T-cell (primary cell): ENCODE data around the gene AIG1. TPM values are rescaled to one million over a fixed set of nuclear protein-coding genes. Genes with fewer than 3 reads are reported as not detected.

Source experiments
- ATAC-seq, 4 experiments: fragments of 200-7000 bp in 3 of 4; fragments of 150-1000 bp in 1 of 4; cut with Tn5 transposase; replicated peaks in 1 of 4; 1 replicate in 3 of 4; 2 replicates in 1 of 4; pipeline ENCODE4 v1.10.0; 2021; ENCODE audit warnings: moderate library complexity in 3 of 4, mild to moderate bottlenecking in 2 of 4, moderate number of reproducible peaks in 1 of 4
- CTCF ChIA-PET, 2 donors: fragments of 300-600 bp; sonication (Branson Sonifier 250); formaldehyde crosslinking; loops; one replicate each; lab custom pipeline; 2022; ENCODE audit warnings: antibody characterized with exemption in 2 of 2; lab: Charles Lee
- POLR2A ChIA-PET, 2 donors: fragments of 300-600 bp; sonication (Branson Sonifier 250); formaldehyde crosslinking; loops; one replicate each; lab custom pipeline; 2022; ENCODE audit warnings: antibody characterized with exemption in 2 of 2; lab: Charles Lee
- DNase-seq, 35 experiments: peaks; one replicate each; pipeline versions ENCODE4 v3.0.0 to v3.0.0-alpha.2; 2013 to 2023
- H3K27ac ChIP-seq: one replicate; pipeline ENCODE4 v1.5.1; 2013; ENCODE audit warnings: low read length
- H3K27me3 ChIP-seq, 2 experiments: replicated peaks in 1 of 2; 1 replicate in 1 of 2; 2 replicates in 1 of 2; pipeline versions ENCODE4 v1.6.1 to v1.7.0; 2013; ENCODE audit warnings: low read length in 1 of 2, mixed read lengths in 1 of 2; ENCODE audit not compliant: control insufficient read depth in 2 of 2, insufficient read depth in 2 of 2; ENCODE audit errors: extremely low read depth in 1 of 2
- H3K36me3 ChIP-seq, 2 donors: 1 replicate in 1 of 2; 2 replicates in 1 of 2; pipeline versions ENCODE4 v1.6.1 to v1.7.0; 2013; ENCODE audit warnings: low read length in 1 of 2; ENCODE audit not compliant: control insufficient read depth in 2 of 2, insufficient read depth in 1 of 2; ENCODE audit errors: extremely low read depth in 1 of 2
- H3K4me1 ChIP-seq, 2 experiments: 1 replicate in 1 of 2; 2 replicates in 1 of 2; pipeline versions ENCODE4 v1.6.1 to v1.7.0; 2013; ENCODE audit warnings: low read length in 2 of 2, mixed read lengths in 1 of 2; ENCODE audit not compliant: insufficient read depth in 2 of 2, control insufficient read depth in 1 of 2; ENCODE audit errors: extremely low read depth in 1 of 2
- H3K4me3 ChIP-seq, 2 donors: 1 replicate in 1 of 2; 2 replicates in 1 of 2; pipeline versions ENCODE4 v1.5.1 to v1.7.0; 2013; ENCODE audit warnings: mild to moderate bottlenecking in 2 of 2, low read length in 1 of 2, moderate library complexity in 1 of 2; ENCODE audit not compliant: control insufficient read depth in 1 of 2; ENCODE audit errors: extremely low read depth in 1 of 2
- H3K9me3 ChIP-seq: 2 replicates; pipeline ENCODE4 v1.7.0; 2013
- H3K27ac Mint-ChIP-seq, 2 donors: one replicate each; pipeline ENCODE4 v1.8.0; 2020 to 2021; ENCODE audit warnings: mild to moderate bottlenecking in 2 of 2, mixed read lengths in 2 of 2
- H3K27me3 Mint-ChIP-seq, 2 donors: one replicate each; pipeline ENCODE4 v1.8.0; 2021 to 2022; ENCODE audit warnings: mixed read lengths in 2 of 2
- H3K36me3 Mint-ChIP-seq: one replicate; pipeline ENCODE4 v1.8.0; 2021; ENCODE audit warnings: mixed read lengths
- H3K4me1 Mint-ChIP-seq, 3 donors: one replicate each; pipeline ENCODE4 v1.8.0; 2020 to 2022; ENCODE audit warnings: mixed read lengths in 3 of 3, mild to moderate bottlenecking in 1 of 3
- H3K4me3 Mint-ChIP-seq, 3 donors: one replicate each; pipeline ENCODE4 v1.8.0; 2020 to 2022; ENCODE audit warnings: mild to moderate bottlenecking in 3 of 3, mixed read lengths in 3 of 3, moderate library complexity in 3 of 3
- H3K9me3 Mint-ChIP-seq, 3 donors: one replicate each; pipeline ENCODE4 v1.8.0; 2020 to 2022; ENCODE audit warnings: mixed read lengths in 3 of 3
- WGBS: methylation state at CpG from one replicate; pipeline ENCODE4 v1.1.5; 2013; ENCODE audit warnings: missing lambda C conversion rate; ENCODE audit not compliant: insufficient coverage; 5-methylcytosine and 5-hydroxymethylcytosine counted together
- total RNA-seq, 35 experiments: library from RNA in 6 of 35; stranded (reverse) in 6 of 35; fragments of 120-200 nt in 1 of 35; gene quantifications; one replicate each; pipeline versions ENCODE4 v1.2.1 to v1.2.4 and lab custom pipeline; 2013 to 2026

AIG1 gene
- total RNA-seq, 5 donors from 2014 or later (not counting 1 experiment from before 2014, with no cell fraction given), result 6.0 to 13.4 (median 7.6) TPM

DNA sequence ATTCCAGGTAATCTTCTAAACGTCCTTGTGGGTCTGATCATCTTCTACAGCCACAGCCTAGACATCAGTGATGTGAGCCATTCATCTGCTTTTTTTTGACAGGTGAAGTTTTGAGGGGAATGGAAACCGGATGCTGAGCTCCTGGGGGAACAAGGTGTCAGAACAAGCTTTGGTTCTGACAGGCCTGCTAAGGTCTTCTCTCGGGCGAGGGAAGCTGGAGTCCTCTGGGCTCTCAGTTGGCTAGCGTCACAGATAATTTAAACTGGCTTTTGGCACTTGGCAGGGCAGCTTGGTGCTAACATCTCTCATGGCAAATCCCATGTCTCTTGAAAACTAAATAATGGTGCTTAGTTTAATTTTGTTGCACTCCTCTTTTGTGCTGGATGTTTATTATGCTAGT is 8.4 kb upstream of the AIG1 start:
- H3K27ac ChIP-seq, result no peak overlapping the region
- DNase-seq (no peak), ATAC-seq (no peak)
- Mint-ChIP-seq H3K9me3 (no peaks in the 10 kb centered on the region), H3K36me3 (no peaks in the 10 kb centered on the region), H3K4me3 (no peak overlapping the region), H3K27me3 (peaks cover 0 to 2% of the 10 kb centered on the region in 2 donors), H3K27ac (no peak overlapping the region), H3K4me1 (peaks cover 5 to 13% (median 7%) of the 10 kb centered on the region in 3 donors)
- 79% methylated on average over 3 of the region's 5 CpGs for WGBS
- ChIA-PET POLR2A (no interaction called here), CTCF (no interaction called here)
- peaks cover 0 to 7% of the 10 kb centered on the region in 2 experiments for H3K27me3 ChIP-seq
- H3K4me3 ChIP-seq, result no peak overlapping the region
- no peaks in the 10 kb centered on the region for H3K36me3 ChIP-seq
- peaks cover 0 to 2% of the 10 kb centered on the region in 2 experiments for H3K4me1 ChIP-seq
- H3K9me3 ChIP-seq, result no peaks in the 10 kb centered on the region

DNA sequence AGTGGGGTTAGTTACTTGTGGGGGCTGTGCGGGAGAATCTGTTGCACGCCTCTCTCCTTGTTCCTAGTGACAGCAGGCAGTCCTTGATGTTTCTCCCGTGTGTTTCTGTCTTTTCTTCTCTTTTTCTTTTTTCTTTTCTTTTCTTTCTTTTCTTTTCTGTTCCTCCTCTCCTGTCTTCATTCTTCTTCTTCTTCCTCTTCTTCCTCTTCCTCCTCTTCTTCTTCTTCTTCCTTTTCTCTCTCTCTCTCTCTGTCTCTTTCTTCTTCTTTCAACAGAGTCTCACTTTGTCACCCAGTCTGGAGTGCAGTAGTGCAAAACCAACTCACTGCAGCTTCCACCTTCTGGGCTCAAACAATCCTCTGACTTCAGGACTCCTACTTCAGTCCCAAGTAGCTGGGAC is 6.8 kb upstream of the AIG1 start:
- Mint-ChIP-seq H3K9me3 (no peaks in the 10 kb centered on the region), H3K4me1 (peaks cover 5 to 13% (median 8%) of the 10 kb centered on the region in 3 donors), H3K27ac (no peak overlapping the region), H3K4me3 (no peak overlapping the region), H3K27me3 (peaks cover 0 to 2% of the 10 kb centered on the region in 2 donors), H3K36me3 (no peaks in the 10 kb centered on the region)
- CTCF ChIA-PET, result no interaction called here
- no peak for ATAC-seq
- WGBS, result 0% methylated on average over 1 of the region's 3 CpGs
- H3K27ac ChIP-seq, result no peak overlapping the region
- no peak for DNase-seq
- peaks cover 0 to 2% of the 10 kb centered on the region in 2 experiments for H3K4me1 ChIP-seq
- peaks cover 0 to 7% of the 10 kb centered on the region in 2 experiments for H3K27me3 ChIP-seq
- no peaks in the 10 kb centered on the region for H3K36me3 ChIP-seq
- H3K9me3 ChIP-seq, result no peaks in the 10 kb centered on the region
- no peak overlapping the region for H3K4me3 ChIP-seq
- POLR2A ChIA-PET, result no interaction called here

DNA sequence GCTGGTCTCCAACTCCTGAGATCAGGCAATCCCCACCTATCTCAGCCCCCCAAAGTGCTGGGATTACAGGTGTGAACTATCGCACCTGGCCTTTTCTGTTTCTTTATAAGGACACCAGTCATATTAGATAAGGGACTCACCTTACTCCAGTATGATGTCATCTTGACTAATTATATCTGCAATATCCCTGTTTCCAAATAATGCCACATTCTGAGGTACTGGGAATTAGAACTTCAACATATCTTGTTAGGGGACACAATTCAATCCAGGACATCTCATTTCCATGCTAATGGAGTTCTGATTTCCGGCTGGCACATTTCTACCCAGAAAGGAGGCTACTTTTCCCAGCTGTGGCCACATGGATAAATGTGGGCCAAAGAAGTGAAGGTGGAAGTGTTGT is 6.4 kb upstream of the AIG1 start:
- POLR2A ChIA-PET, result interaction anchor here in 1 of 2 donors (0.6 kb wide), 1 partner anchor 1010 kb away, joined by 3 read pairs; no protein-coding TSS in a partner anchor
- WGBS, result no CpG with 5 or more reads among the region's 2 CpGs
- no peaks in the 10 kb centered on the region for H3K36me3 Mint-ChIP-seq
- DNase-seq (no peak), ATAC-seq (no peak)
- Histone ChIP-seq H3K9me3 (no peaks in the 10 kb centered on the region), H3K27ac (no peak overlapping the region), H3K27me3 (peaks cover 0 to 5% of the 10 kb centered on the region in 2 experiments), H3K4me1 (peaks cover 0 to 2% of the 10 kb centered on the region in 2 experiments), H3K4me3 (no peak overlapping the region), H3K36me3 (no peaks in the 10 kb centered on the region)
- H3K9me3 Mint-ChIP-seq, result no peaks in the 10 kb centered on the region
- H3K27me3 Mint-ChIP-seq, result peaks cover 0 to 2% of the 10 kb centered on the region in 2 donors
- H3K4me3 Mint-ChIP-seq, result no peak overlapping the region
- CTCF ChIA-PET, result no interaction called here
- H3K27ac Mint-ChIP-seq, result no peak overlapping the region
- H3K4me1 Mint-ChIP-seq, result peaks cover 7 to 15% (median 12%) of the 10 kb centered on the region in 3 donors

DNA sequence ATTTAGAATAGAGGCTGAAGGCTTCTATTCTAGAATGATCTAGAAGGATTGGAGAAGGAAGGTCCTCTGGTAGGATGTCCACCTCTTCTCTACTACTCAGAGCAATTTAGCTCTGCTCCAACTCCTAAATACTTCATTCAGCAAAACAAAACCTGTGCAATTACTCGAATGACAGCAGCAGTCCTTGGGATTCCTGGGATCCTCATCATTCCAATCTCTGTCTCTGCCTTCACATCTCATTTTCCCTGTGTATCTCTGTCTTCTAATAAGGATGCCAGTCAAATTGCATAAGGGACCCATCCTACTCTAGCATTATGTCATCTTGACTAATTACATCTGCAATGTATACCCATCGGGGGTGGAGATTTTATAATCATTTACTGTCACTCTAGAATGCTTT is 5.5 kb upstream of the AIG1 start:
- Mint-ChIP-seq H3K36me3 (no peaks in the 10 kb centered on the region), H3K27me3 (peaks cover 0 to 2% of the 10 kb centered on the region in 2 donors), H3K4me3 (no peak overlapping the region), H3K9me3 (no peaks in the 10 kb centered on the region), H3K4me1 (peaks cover 15 to 24% (median 20%) of the 10 kb centered on the region in 3 donors), H3K27ac (no peak overlapping the region)
- WGBS, result 82% methylated on average over 1 of the region's 2 CpGs
- peaks cover 2 to 8% of the 10 kb centered on the region in 2 experiments for H3K4me1 ChIP-seq
- H3K4me3 ChIP-seq, result no peak overlapping the region
- H3K27me3 ChIP-seq, result no peaks in the 10 kb centered on the region
- CTCF ChIA-PET, result no interaction called here
- POLR2A ChIA-PET, result no interaction called here
- DNase-seq (no peak), ATAC-seq (no peak)
- H3K9me3 ChIP-seq, result no peaks in the 10 kb centered on the region
- no peak overlapping the region for H3K27ac ChIP-seq
- H3K36me3 ChIP-seq, result no peaks in the 10 kb centered on the region

DNA sequence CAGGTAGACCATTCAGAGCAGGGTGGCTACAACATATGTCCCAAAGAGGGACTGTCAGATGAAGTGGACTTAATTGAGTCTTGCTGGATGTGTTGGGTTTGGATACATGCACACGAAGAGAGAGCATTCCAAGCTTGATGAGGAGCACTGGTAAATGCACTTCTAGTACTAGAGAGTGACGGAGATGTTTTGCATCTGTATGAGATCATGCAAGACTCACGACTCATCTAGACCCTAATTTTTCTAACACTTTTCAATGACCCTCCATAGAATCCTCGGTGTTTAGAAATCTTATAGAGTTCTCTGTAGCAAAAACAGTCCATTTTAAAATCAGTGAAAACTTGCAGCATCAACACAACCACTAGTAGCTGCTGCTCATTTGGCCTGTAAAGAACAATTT is 4.8 kb upstream of the AIG1 start:
- no peak overlapping the region for H3K27ac ChIP-seq
- H3K4me3 ChIP-seq, result no peak overlapping the region
- Mint-ChIP-seq H3K9me3 (no peaks in the 10 kb centered on the region), H3K4me3 (no peak overlapping the region), H3K27me3 (peaks cover 0 to 2% of the 10 kb centered on the region in 2 donors), H3K4me1 (peaks cover 17 to 25% (median 23%) of the 10 kb centered on the region in 3 donors), H3K36me3 (no peaks in the 10 kb centered on the region), H3K27ac (no peak overlapping the region)
- CTCF ChIA-PET, result no interaction called here
- peaks cover 6 to 8% of the 10 kb centered on the region in 2 experiments for H3K4me1 ChIP-seq
- H3K27me3 ChIP-seq, result no peaks in the 10 kb centered on the region
- no peaks in the 10 kb centered on the region for H3K36me3 ChIP-seq
- DNase-seq (no peak), ATAC-seq (no peak)
- WGBS, result no CpG with 5 or more reads among the region's 4 CpGs
- H3K9me3 ChIP-seq, result no peaks in the 10 kb centered on the region
- POLR2A ChIA-PET, result no interaction called here

DNA sequence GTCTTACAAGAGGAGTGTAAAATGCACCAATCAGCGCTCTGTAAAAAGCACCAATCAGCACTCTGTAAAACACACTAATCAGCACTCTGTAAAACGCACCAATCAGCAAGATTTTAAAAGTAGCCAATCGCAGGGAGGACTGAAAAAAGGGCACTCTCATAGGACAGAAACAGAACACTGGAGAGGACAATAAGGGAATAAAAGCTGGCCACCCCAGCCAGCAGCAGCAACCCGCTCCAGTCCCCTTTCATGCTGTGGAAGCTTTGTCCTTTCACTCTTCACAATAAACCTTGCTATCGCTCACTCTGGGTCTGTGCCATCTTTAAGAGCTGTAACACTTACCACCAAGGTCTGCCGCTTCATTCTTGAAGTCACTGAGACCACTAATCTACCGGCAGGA is 1.7 kb upstream of the AIG1 start:
- Histone ChIP-seq H3K36me3 (no peaks in the 10 kb centered on the region), H3K4me3 (no peak overlapping the region), H3K27me3 (no peaks in the 10 kb centered on the region), H3K4me1 (peaks cover 8 to 11% of the 10 kb centered on the region in 2 experiments), H3K27ac (no peak overlapping the region), H3K9me3 (no peaks in the 10 kb centered on the region)
- POLR2A ChIA-PET, result no interaction called here
- no CpG with 5 or more reads among the region's 7 CpGs for WGBS
- Mint-ChIP-seq H3K27ac (peak overlapping the region; percentile 28 to 71), H3K27me3 (peaks cover 0 to under 1% of the 10 kb centered on the region in 2 donors), H3K36me3 (no peaks in the 10 kb centered on the region), H3K4me1 (peaks cover 26 to 32% (median 28%) of the 10 kb centered on the region in 3 donors), H3K4me3 (peak overlapping the region in 2 of 3 donors; percentile 10 to 13), H3K9me3 (no peaks in the 10 kb centered on the region)
- no peak for DNase-seq
- CTCF ChIA-PET, result no interaction called here
- no peak for ATAC-seq
